GM18505 (cell line): ENCODE data around the gene UQCC2.

Source experiments
- ATAC-seq: cut with Tn5 transposase; IDR thresholded peaks from one replicate; pipeline ENCODE4 v1.9.1; 2021; ENCODE audit not compliant: unreplicated experiment
- POLR2A ChIP-seq: IDR thresholded peaks from 4 replicates; pipeline ENCODE4 v1.6.1; 2011; ENCODE audit warnings: borderline replicate concordance; ENCODE audit not compliant: insufficient read depth, insufficient read length; ENCODE audit errors: extremely low read depth

Gene UQCC2

DNA sequence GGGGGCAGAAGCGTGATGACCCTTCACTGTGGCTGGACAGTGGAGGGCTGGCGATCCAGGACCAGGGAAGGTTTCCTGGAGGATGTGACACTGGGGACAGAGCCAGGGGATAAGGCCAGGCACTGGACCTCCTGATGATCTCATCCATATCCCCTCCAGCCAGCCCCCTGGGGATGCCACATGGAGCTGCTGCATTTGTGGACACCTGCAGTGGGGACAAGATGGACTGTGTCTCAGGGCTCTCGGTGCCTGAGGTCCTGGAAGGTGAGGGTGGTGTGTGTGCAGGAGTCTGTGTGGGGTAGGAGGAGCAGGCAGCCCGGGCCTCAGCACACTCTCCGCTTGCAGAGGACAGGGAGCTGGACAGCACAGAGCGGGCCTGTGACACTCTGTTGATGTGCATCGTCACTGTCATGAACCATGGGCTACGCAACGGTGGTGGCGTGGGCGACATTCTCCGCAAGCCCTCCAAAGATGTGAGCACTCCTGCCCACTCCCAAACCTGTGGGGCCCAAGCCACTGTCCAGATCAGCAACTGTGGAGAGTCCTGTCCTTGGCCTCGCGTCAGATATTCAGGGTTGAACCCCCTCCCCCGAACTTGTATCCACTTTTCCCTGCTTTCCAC is 19.9 kb downstream of the UQCC2 start:
- no peak for ATAC-seq
- TF ChIP-seq POLR2A, result no peak

DNA sequence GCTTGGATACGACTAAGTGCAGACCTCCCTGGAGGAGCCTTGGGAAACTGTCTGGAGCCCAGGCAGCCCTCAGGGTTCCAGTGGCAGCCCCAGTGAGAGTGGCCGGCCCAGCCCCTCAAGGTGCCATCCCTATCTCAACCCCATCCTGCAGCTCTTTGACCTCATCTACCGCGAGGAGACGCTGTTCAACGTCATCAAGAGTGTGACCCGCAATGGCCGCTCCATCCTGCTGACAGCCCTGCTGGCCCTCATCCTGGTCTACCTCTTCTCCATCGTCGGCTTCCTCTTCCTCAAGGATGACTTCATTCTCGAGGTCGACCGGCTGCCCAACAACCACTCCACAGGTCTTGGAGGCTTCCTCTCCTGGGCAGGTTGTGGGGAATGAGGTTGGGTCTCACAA is 20.7 kb downstream of the UQCC2 start:
- no peak for ATAC-seq

DNA sequence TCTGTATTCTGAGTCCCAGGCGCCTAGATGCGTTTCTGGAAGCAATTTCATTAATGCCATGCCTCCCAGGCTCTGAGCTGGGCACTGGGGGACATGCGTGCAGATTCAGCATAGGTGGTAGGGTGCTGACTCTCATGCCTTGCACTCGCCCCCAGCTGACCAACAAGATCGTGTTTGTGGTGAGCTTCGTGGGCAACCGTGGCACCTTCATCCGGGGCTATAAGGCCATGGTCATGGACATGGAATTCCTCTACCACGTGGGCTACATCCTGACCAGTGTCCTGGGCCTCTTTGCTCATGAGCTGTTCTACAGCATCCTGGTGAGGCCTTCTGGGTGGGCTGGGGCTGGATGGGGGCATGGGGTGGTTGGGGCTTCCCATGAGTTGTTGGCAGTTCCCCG is 21.6 kb downstream of the UQCC2 start:
- no peak for ATAC-seq

More for the DNA sequence above, 20.7 kb downstream of the UQCC2 start:
- TF ChIP-seq POLR2A, result no peak

DNA sequence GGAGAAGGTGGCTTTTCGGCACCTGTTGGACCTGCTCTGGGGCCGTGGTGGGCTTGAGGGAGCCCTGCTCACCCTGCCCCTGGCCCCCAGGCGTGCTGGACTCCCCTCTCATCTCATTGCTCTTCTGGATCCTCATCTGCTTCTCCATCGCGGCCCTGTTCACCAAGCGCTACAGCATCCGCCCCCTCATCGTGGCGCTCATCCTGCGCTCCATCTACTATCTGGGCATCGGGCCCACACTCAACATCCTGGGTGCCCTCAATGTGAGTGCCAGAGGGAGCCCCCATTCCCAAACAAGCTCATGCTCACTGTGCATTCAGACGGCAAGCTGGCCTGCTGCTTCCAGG is 22.4 kb downstream of the UQCC2 start:
- no peak for TF ChIP-seq POLR2A
- ATAC-seq, result no peak

More for the DNA sequence above, 21.6 kb downstream of the UQCC2 start:
- no peak for TF ChIP-seq POLR2A

DNA sequence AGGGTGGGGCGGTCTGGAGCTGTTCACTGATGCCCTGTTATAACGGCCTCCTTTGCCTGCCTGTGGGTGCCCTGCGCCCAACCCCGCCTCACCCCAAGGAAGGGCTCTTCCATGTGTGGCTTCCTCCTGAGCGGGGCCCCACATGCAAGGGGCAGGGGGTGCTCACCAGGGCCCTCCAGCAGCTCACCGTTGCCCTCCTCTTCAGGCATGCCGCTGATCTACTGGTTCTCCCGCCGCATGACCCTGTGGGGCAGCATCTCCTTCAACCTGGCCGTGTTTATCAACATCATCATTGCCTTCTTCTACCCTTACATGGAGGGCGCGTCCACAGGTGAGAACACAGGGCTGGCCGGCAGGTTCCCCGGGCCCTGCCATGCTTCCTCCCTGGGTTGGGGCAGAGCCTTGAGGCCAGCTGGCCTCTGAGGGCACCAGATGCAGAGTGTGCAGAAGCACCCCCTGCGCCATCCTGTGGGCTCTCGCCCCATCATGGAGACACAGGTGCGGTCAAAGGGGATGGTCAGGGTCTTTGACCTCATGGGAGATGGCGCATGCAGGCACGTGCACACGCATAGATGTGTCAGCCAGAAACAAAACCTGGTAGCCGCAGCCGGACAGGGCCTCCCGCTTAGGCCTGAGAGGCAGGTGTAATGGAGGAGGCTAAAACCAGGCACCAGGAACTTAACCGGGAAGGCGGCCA is 22.9 kb downstream of the UQCC2 start:
- ATAC-seq, result no peak
- no peak for TF ChIP-seq POLR2A

DNA sequence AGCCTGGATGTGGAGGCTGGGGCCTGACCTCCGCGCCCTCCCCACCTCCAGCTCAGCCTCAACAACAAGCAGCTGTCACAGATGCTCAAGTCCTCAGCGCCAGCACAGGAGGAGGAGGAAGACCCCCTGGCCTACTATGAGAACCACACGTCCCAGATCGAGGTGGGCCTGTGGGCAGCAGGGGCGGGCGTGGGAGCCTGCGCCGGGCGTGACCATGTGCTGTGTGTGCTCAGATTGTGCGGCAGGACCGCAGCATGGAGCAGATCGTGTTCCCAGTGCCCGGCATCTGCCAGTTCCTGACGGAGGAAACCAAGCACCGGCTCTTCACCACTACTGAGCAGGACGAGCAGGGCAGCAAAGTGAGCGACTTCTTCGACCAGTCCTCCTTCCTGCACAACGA is 23.5 kb downstream of the UQCC2 start:
- TF ChIP-seq POLR2A, result no peak
- no peak for ATAC-seq

DNA sequence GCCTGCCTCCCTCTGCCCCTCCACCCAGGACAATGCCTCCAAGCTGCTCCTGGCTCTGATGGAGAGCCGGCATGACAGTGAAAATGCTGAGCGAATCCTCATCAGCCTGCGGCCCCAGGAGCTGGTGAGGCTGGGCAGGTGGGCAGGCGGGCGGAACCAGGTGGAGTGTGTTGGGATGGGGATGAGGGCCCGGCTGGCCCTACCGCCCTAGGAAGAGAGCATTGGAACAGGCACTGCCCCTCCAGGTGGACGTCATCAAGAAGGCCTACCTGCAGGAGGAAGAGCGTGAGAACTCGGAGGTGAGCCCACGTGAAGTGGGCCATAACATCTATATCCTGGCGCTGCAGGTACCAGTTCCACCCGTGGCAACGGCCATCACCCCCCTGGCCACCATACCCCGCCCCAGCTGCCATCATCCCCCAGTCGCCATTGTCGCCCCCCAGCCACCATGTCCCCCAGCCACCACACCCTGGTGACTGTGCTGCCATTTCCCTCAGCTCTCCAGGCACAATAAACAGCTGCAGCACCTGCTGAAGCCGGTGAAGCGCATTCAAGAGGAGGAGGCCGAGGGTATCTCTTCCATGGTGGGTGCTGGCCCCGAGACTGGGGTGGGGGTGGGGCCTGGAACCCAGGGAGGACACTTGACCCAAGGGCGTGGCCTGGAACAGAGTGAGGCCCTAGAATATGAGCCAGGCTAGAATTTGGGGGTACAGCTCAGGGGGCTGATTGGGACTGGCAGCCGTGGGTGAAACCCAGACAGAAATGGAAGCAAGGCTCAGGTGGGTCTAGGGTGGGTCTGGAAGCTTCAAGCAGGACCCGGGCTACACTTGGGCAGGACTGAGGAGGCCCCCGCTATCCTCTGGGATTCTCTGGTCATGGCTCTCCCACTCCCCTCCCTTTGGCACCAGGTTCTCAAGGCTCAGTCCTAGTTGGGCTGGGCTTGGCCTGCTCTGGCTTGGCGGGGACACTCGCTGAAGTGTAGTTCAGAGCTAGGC is 24.2 kb downstream of the UQCC2 start:
- TF ChIP-seq POLR2A, result no peak
- ATAC-seq, result no peak

DNA sequence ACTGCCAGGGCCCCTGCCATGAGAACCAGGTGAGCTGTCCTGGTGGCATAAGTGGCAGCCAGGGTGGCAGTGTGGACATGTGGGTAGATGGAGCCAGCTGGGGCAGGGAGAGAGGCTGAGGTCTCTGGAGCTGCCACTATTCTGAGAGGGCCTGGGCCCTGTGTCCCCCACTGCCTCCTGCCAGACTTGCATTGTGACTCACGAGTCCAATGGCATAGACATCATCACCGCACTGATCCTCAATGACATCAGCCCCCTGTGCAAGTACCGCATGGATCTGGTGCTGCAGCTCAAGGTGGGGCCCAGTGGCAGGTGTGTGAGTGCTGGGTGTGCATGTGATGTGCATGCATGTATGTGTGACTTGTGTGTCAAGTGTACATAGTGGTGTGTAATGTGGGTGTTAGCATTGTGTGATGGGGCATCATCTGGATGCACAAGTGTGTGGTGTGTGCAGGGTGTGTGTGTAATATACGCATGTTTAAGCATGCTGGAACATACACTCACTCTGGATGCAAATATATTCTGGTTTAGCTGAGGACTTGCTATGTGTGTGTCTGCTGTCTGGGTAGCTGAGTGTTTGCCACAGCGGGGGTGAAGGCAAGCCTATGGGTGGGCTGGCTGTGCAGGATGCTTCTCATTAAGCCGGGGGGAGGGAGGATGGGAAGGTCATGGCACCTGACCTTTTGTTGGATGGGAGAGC is 25.1 kb downstream of the UQCC2 start:
- TF ChIP-seq POLR2A, result no peak
- no peak for ATAC-seq

DNA sequence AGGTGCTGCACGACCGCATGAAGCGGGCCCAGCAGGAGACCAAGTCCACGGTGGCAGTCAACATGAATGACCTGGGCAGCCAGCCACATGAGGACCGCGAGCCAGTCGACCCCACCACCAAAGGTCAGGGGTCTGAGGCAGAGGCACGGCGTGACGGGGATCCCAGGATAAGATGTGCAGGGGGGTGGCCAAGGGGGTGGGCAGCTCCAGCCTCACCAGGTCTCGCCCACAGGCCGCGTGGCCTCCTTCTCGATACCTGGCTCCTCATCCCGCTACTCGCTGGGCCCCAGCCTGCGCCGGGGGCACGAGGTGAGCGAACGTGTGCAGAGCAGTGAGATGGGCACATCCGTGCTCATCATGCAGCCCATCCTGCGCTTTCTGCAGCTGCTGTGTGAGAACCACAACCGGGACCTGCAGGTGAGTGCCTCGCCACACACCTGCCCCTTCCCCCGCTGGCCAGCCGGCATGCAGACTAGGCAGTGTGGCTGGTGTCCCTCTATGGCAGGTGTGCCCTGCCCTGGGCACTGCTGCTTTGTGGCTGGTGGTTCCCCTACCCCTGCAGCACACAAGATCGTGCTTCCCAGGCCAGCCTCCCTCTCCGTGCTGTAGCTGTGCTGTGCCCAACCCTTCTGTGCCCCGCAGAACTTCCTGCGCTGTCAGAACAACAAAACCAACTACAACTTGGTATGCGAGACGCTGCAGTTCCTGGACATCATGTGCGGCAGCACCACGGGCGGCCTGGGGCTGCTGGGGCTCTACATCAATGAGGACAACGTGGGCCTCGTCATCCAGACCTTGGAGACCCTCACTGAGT is 25.9 kb downstream of the UQCC2 start:
- TF ChIP-seq POLR2A, result no peak
- no peak for ATAC-seq

DNA sequence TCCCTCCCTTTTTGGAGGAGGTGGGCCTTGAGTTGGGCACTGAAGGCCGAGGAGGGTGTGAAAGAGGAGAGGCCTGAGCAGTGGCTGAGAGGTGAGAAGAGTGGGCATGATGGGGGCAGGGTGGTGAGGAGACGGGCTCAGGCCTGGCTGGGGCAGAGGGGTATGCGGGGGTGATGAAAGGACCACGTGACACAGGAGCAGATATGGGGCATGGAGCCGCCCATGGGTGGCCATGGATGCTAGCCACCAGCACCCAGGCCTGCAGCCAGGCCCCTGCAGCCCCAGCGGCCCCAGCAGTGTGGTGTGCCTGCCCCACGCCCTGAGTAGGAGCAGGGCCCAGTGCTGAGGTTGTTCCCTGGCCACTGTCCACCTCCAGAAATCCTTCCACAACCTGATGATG is 26.5 kb downstream of the UQCC2 start:
- ATAC-seq, result no peak
- TF ChIP-seq POLR2A, result no peak

DNA sequence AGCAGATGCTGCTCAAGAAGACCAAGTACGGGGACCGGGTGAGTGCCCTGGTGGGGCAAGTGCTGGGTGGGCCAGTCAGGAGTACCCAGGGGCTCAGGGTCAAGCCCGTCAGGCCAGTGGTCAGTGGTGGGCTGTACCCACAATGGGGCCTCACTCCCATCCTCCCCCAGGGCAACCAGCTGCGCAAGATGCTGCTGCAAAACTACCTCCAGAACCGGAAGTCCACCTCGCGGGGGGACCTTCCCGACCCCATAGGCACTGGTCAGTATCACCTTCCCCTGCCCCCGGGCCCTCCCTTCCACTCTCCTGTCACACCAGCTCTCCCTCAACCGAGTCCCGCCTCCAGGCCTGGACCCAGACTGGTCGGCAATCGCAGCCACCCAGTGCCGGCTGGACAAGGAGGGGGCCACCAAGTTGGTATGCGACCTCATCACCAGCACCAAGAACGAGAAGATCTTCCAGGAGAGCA is 27.0 kb downstream of the UQCC2 start:
- no peak for TF ChIP-seq POLR2A
- no peak for ATAC-seq
